HG02623 (cell line): ENCODE measurements around the gene REV1.
A peak's percentile ranks its signal among the peaks of the same experiment; 100 is the strongest.

Source experiments
- ATAC-seq: cut with Tn5 transposase; IDR thresholded peaks from one replicate; pipeline ENCODE4 v1.9.1; 2021; ENCODE audit warnings: moderate library complexity; ENCODE audit not compliant: unreplicated experiment

The REV1 gene

GRCh38 chr2:99451280-99451679 is 38.5 kb downstream of the REV1 start:
- no peak for ATAC-seq

- no peak for ATAC-seq
Measured at GRCh38 chr2:99450199-99450598, 39.6 kb downstream of the REV1 start.

- no peak for ATAC-seq
Measured at GRCh38 chr2:99448556-99448955, 41.3 kb downstream of the REV1 start.

GRCh38 chr2:99445065-99445464 is 44.8 kb downstream of the REV1 start:
- no peak for ATAC-seq

- no peak for ATAC-seq
Measured at GRCh38 chr2:99444222-99444621, 45.6 kb downstream of the REV1 start.

- no peak for ATAC-seq
Measured at GRCh38 chr2:99442837-99443236, 47.0 kb downstream of the REV1 start.

GRCh38 chr2:99439971-99440505 is 49.8 kb downstream of the REV1 start:
- ATAC-seq: no peak

- no peak for ATAC-seq
Measured at GRCh38 chr2:99436874-99437273, 52.9 kb downstream of the REV1 start.

GRCh38 chr2:99433340-99433739 is 56.5 kb downstream of the REV1 start:
- no peak for ATAC-seq

GRCh38 chr2:99431587-99432275 is 58.1 kb downstream of the REV1 start:
- no peak for ATAC-seq

- no peak for ATAC-seq
Measured at GRCh38 chr2:99430614-99431291, 59.1 kb downstream of the REV1 start.

GRCh38 chr2:99425022-99425421 is 64.8 kb downstream of the REV1 start:
- ATAC-seq: no peak

- ATAC-seq: no peak
Measured at GRCh38 chr2:99424371-99424770, 65.4 kb downstream of the REV1 start.

- ATAC-seq: peak; percentile 43
Measured at GRCh38 chr2:99422599-99422998, 67.2 kb downstream of the REV1 start.

GRCh38 chr2:99421469-99421868 is 68.3 kb downstream of the REV1 start:
- ATAC-seq: no peak

- ATAC-seq: no peak
Measured at GRCh38 chr2:99420751-99421299, 69.0 kb downstream of the REV1 start.

GRCh38 chr2:99420031-99420430 is 69.8 kb downstream of the REV1 start:
- ATAC-seq: no peak

GRCh38 chr2:99417396-99417795 is 72.4 kb downstream of the REV1 start:
- no peak for ATAC-seq

- ATAC-seq: no peak
Measured at GRCh38 chr2:99414566-99414965, 75.3 kb downstream of the REV1 start.

GRCh38 chr2:99410276-99410675 is 79.5 kb downstream of the REV1 start:
- ATAC-seq: no peak

GRCh38 chr2:99406137-99406536 is 83.7 kb downstream of the REV1 start:
- ATAC-seq: no peak
